Epidermal melanocyte (primary cell): ENCODE data around the gene KHDRBS2.
"Not testable (repeated sequence)": the region's sequence is repeated elsewhere in the genome, so short reads cannot be mapped to it uniquely, and the experiment has no call there.

Experiments used
- DNase-seq: peaks from one replicate; pipeline ENCODE4 v3.0.0; 2011; ENCODE audit warnings: low spot score; ENCODE audit not compliant: insufficient read length

The KHDRBS2 gene

DNA sequence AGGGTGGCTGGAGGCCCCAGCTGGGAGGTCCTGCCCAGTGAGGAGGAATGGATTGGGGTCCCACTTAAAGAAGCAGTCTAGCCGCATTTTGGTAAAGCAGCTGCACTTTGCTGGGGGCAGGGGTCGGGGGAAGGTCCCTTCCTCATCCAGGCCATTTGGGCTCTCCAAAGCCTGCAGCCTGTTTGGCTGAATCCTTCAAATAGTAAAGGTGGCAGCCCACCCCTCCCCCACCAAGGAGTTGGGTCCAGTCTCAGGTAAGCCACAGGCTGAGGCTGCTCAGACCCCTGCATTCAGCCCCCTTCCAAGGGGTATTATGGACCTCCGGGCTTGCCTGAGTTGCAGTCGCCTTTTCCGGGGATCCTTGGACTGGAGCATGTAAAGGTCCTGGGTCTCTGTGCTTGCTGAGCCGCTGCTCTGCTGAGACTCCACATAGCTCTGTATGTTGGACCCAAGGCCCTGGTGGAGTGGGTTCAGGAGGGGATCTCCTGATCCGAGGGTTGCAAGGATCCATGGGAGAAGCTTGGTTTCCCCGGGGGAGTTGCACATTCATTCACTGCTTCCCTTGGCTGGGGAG, 417.4 kb downstream of the KHDRBS2 start:
- DNase-seq = no peak

- no peak for DNase-seq
These were observed 418.4 kb downstream of the KHDRBS2 start for GRCh38 chr6:61867635-61868034.

DNA sequence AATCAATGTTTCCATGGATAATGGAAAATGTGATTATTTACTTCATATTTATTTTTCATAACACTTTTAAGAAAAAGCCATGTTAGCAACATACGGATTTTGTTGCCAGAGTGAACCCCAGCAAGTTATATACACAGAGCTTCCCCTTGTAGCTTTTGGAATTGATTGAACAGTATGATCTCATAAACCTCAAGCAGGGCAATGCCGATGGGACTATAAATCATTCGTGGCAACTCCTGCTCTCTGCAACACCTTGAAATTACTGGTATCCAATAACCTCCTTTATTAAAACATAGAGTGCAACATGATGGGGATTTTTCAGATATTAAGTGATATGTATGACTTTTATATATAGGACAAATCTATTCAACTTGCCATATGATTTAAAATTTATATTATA, 428.5 kb downstream of the KHDRBS2 start:
- DNase-seq = no peak

- DNase-seq = no peak
These were observed 444.1 kb downstream of the KHDRBS2 start for GRCh38 chr6:61841958-61842357.

- DNase-seq = no peak
These were observed 450.8 kb downstream of the KHDRBS2 start for GRCh38 chr6:61835237-61835636.

DNA sequence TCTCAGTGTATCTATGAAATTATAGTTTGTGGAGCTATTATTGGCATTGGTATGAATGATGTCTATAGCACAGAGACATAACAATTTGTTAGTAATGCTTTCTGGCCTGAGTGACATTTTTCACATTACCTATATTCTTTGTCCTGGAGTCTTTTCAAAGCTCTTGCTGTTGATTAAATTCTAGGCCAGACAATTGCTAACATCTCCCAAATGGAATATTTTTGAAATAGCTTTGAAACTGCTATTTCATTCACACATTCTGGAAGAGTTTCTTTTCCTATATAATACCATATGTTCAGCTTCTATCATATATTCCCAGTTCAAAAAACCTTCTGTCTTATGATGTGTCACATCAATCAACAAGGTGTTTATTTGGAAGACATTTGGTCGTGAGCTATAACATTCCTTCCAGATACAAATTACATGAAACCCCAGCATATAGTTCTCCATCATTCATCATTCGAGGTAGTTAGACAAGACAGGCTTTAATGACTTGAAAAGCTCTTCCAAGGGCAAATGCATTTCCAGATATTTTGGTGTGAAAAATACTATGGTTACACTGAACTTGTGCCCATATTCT, 452.8 kb downstream of the KHDRBS2 start:
- DNase-seq = no peak

- no peak for DNase-seq
These were observed 468.3 kb downstream of the KHDRBS2 start for GRCh38 chr6:61817716-61818115.

- DNase-seq = no peak
These were observed 476.0 kb downstream of the KHDRBS2 start for GRCh38 chr6:61810047-61810446.

DNA sequence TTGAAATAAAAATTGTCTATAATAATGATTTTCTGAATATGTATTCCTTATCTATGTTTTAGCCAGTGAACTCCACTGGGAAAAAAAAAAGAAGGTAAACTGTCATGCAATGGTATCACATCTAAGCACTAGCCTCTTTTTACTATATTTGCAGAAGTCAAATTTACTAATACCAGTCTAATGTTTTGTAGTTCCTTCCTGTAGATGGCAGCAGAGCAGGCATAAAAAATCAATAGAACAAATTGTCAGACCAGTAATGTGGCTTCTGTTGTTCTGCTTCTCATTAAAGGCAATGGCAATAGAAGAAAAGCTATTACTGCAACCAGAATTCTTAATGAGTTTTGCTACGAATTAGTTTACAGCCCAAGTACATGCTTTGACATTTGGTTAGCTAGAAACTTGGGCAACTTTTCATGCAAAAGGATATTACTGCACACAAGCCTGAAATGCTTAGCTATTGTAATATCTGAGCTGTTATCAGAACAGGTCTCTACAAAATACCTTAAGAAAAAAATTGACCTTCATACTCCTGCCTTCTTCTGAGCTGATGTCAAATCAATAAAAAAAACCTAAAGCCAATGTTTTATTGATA, 476.9 kb downstream of the KHDRBS2 start:
- DNase-seq = peak; percentile 20

GRCh38 chr6:61787998-61788397, 498.0 kb downstream of the KHDRBS2 start:
- DNase-seq = no peak

DNA sequence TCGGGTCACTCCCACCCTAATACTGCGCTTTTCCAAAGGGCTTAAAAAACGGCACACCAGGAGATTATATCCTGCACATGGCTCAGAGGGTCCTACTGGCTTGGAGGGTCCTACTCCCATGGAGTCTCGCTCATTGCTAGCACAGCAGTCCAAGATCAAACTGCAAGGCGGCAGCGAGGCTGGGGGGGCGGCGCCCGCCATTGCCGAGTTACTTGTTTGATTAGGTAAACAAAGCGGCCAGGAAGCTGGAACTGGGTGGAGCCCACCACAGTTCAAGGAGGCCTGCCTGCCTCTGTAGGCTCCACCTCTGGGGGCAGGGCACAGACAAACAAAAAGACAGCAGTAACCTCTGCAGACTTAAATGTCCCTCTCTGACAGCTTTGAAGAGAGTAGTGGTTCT, 516.6 kb downstream of the KHDRBS2 start:
- not testable (repeated sequence) for DNase-seq

DNA sequence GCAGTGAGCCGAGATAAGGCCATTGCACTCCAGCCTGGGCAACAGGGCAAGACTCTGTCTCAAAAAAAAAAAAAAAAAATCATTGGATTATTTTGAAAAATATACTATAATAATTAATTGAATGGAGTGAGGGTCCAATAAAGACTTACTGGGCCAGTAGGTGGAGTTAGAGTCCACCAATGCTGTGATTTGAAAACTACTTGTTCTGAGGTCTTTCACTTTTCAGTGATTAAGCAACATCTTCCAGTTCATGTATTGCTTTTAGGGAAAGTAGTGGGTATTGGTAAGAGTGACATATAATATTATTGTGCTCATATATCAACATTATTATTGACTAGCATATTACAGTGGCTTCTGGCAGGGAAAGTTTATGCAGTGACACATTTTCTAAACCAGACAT, 530.3 kb downstream of the KHDRBS2 start:
- DNase-seq = no peak

DNA sequence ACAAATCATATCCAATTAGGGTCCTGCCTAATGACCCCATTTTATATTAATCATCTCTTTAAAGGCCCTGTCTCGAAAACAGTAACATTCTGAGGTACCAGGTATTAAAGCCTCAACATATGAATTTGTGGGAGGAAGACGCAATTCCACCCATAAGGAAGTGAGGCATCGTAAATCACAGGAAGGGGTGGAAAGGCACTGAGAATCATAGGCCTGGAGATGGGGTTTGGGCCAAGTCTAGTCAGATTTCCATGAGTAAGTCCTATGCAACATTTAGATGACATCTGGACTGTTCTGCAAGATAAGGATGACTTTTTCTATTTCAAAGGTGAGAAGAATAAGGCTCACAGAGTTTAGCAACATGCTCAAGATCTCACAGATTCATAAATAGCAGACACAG, 534.0 kb downstream of the KHDRBS2 start:
- no peak for DNase-seq

DNA sequence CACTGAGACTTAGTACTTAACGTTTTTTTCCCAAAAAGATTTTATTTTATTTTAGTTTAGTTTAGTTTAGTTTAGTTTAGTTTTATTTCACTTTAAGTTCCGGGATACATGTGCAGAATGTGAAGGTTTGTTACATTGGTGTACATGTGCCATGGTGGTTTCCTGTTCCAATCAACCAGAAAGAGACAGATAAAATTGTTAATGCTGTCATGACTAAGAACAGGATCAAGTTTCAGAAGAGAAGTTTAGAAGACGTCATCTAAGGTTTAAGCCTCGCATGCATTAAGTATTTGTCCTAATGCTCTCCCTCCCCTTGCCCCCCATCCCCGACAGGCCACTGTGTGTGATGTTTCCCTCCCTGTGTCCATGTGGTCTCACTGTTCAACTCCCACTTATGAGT, 540.0 kb downstream of the KHDRBS2 start:
- DNase-seq = no peak

- no peak for DNase-seq
These were observed 574.2 kb downstream of the KHDRBS2 start for GRCh38 chr6:61711849-61712248.

DNA sequence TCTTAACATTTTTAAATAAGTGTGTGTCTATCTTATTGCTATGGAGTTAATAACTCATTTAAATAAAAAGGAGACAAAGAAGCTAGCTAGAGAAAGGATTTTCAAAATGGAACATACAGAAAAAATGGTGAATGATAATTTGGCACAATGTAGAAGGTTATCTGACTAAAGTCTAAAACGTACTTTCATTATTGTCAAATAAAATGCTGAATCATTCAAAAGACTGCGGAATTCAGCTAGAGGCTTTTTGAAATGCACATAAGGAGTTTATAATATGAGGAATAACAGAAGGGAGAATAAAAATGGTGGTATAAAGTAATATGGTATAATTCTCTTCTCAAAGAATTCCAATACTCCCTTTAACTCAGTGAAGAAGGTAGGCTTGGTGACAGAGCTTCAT, 597.9 kb downstream of the KHDRBS2 start:
- no peak for DNase-seq

GRCh38 chr6:61682562-61682961, 603.5 kb downstream of the KHDRBS2 start:
- DNase-seq = no peak

GRCh38 chr6:61679625-61680024, 606.4 kb downstream of the KHDRBS2 start:
- no peak for DNase-seq

- no peak for DNase-seq
These were observed 610.3 kb downstream of the KHDRBS2 start for GRCh38 chr6:61675734-61676133.

DNA sequence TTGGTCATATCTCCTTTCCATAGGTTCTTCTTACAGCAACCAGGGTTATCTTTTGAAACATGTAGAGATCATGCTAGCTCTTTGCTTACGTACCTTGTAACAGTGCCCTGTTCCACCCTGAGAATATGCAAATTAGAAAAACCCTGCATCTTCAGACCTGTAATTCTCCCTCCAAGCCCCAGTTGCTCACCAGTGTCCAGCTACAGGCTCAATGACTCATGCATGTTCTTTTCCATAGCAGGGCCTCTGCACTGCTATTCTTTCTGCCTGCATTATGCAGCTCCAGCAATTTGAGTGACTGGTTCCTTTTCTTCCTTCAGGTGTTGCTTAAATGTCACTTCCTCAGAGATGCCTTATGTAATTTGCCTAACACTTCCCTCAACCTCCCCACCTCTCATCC, 636.2 kb downstream of the KHDRBS2 start:
- no peak for DNase-seq

DNA sequence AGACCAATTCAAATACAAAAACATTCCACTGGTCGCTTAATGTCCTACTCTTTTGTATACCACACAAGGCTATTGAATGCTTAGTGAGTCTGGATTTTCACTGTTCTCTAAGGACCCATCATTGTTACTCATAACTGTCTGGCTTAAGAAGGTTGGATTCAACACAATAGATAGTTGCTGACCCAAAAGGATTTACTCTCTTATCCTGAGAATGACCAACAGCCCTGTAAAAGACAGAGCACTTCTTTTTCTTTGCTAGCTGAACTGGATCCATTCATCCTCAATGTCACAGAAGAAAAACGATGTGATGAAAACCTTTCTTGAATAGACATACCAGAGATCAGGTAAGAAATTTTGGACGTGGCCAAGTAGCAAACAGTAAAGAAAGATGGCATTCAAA, 645.6 kb downstream of the KHDRBS2 start:
- no peak for DNase-seq
